ENCODE results near the gene SEC31A.
"Not testable (repeated sequence)": the region's sequence is repeated elsewhere in the genome, so short reads cannot be mapped to it uniquely, and the experiment has no call there.

Gene SEC31A

GRCh38 chr4:82833696-82834313 lies 57.1 kb downstream of the SEC31A start:
- no peak for DNase-seq

GRCh38 chr4:82833060-82833459 lies 57.9 kb downstream of the SEC31A start:
- DNase-seq = not testable (repeated sequence)

GRCh38 chr4:82825425-82825824 lies 65.5 kb downstream of the SEC31A start:
- DNase-seq = no peak

DNA sequence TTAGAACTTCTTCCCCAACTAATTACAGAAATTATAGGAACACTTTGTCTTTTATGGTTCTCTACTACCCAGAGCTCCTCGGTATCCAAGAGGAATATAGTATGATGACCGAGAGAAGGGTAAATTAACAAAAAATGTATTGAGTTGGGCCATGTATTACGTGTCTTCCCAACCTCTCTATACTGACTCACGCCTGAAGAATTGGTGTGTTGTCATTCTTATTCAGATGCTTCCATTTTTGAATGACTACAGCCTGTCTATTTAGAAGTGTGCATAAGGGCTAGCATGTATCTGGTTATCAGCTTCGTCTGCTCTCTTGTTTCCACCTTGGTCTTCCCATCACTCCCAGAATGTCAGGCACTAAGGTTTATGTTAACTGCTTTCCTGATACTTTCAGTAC lies 67.9 kb downstream of the SEC31A start:
- DNase-seq = no peak

DNA sequence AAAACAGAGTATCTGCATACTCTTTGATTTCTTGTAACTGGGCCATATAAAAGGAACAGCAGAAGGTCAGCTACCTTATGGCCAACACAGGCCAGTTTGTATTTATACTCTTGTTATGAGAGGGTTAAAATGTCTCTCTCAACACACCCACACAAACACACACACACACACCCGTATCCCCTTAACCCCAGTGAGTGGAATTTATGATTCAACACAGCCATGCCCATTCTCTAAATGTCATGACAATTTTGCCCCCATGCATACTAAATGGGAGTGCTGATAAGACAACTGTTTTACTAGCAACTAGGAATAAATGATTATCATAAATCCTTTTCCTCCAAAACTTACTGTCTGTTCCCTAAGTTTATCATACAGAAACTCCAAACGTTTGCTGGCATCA lies 70.3 kb downstream of the SEC31A start:
- no peak for DNase-seq

DNA sequence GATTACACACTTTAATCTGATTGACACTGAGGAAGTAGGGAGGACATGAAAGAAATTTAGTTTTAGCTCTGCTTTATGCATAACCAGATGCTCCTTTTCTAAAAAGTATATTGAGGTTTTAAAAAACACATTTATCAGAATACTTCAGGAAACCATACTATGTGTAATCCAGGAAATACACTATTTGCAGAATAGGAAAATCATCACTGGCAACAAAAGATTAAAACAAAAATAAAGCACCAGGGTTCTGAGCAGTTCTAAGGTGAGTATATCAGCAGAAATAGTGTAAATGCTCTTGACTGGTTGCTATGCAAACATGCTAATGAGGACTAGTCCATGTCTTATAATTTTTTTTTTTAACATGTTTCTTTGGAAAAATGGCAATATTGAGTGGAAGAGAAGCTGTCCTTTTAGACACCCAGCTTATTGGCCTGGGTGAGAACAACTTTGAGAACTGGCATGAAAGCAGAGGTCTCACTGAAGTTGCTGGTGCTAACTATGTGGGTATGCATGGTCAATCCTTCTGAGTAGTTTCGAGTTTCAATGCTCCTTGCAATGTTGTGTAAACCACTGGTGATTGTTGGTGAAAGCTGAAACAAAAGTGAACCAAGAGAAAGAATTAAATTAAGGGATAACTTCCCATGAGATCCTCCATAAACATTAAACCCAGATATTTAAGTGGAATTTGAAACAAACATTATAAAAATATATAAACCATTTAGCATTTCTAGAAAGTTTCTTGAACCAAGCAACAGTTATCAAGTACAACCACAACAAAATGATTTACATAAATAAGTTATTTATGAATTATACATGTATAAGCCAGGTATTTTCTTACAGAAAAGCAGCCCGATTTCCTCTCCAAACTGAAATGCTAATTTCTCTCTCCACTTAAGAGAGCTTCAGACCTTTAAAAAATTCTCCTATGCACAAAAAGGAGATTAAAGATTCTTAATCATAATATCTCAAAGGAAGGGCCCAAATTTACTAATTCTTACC lies 72.0 kb downstream of the SEC31A start:
- no peak for DNase-seq

GRCh38 chr4:82816874-82817273 lies 74.1 kb downstream of the SEC31A start:
- DNase-seq = not testable (repeated sequence)

DNA sequence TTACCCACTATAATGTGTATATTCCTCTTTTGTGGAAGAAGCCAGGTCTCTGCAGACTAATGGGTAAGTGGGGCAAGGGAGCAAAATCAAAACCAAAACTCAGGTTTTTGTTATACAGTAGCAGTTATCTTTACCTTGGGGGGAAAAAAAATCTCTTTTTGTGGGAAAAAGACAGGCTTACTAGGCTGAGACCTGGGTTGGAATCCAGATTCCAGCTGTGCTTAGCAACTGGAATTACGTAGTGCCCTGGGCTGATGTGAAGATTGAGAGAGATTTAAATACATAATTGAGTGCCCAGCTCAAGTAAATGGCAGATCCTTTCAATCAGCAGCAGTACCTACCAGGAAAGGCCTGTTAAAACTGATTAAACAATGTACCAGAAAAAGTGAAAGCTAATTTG lies 76.9 kb downstream of the SEC31A start:
- DNase-seq = no peak

DNA sequence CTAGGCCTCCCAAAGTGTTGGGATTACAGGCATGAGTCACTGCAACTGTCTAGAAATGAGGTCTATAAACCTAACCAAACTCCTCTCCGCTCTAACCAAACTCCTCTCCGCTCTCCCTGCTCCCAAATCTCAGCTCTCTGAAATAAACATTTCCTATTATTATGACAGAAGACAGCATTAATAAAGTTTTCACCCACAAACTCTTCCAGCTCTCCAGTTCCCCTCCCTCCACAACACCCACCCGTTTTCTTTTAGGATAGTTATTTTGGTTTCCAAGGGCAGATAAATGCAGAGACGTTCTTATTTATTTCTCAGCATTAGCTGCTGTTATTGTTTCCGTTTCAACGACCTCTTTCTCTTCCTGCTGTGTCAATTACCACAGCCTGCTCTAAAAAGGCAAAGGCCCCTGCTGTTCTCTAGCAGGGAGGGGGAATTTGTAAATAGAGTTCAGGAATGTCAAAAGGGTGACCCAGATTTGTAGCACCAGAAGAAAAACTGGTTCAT lies 79.1 kb downstream of the SEC31A start:
- DNase-seq = no peak

- no peak for DNase-seq
Observed at GRCh38 chr4:82811392-82811791, 79.6 kb downstream of the SEC31A start.

DNA sequence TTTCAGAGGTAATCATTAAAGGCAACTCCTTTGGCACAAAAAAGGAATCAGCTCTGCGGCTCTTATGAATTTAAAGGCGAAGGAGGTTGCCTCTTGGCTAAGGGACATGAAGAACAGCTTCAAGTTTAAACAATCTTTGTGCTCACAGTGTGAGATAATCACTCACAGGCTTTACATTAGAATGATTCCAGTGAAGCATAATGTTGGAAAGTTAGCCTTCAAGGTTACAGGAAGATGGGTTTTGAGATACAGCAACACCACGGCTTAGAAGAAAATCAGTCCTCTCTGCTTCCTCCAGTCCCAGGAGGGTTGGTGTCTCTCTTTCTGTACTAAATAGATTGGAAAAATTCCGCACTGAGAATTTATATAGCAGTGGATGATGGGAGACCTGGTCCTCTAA lies 80.8 kb downstream of the SEC31A start:
- no peak for DNase-seq

DNA sequence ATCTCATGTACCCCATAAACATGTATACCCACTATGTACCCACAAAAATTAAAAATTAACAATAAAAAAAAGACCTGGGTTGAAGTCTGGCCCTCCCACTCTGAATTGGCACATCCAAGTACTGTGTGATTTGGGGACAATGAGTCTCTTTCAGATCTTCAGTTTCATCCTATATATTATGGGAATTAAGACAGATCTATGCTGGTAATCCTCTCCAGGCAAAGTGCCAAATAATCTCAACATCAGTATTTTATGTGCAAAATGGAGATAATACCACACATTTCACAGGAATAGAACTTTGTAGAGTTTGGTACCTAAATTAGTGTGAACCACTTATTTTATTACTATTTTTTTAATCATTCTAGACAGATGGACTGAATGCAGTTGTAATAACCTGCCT lies 81.3 kb downstream of the SEC31A start:
- DNase-seq = no peak

GRCh38 chr4:82803746-82804145 lies 87.2 kb downstream of the SEC31A start:
- DNase-seq = no peak

DNA sequence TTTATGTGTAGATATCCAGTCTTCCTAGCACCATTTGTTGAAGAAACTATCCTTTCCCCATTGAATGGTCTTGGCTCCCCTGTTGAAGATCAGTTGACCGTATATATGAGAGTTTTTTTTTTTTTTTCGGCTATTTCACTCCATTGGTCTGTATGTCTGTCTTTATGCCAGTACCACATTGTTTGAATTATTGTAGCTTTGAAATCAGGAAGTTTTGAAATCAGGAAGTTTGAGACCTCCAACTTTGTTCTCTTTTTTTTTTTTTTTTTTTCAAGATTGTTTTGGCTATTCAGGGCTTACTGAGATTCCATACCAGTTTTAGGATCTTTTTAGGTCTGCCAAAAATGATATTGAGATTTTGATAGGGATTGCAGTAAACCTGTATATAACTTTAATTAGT lies 88.0 kb downstream of the SEC31A start:
- no peak for DNase-seq

GRCh38 chr4:82801910-82802521 lies 88.9 kb downstream of the SEC31A start:
- no peak for DNase-seq

GRCh38 chr4:82799006-82799881 lies 91.7 kb downstream of the SEC31A start:
- no peak for DNase-seq

DNA sequence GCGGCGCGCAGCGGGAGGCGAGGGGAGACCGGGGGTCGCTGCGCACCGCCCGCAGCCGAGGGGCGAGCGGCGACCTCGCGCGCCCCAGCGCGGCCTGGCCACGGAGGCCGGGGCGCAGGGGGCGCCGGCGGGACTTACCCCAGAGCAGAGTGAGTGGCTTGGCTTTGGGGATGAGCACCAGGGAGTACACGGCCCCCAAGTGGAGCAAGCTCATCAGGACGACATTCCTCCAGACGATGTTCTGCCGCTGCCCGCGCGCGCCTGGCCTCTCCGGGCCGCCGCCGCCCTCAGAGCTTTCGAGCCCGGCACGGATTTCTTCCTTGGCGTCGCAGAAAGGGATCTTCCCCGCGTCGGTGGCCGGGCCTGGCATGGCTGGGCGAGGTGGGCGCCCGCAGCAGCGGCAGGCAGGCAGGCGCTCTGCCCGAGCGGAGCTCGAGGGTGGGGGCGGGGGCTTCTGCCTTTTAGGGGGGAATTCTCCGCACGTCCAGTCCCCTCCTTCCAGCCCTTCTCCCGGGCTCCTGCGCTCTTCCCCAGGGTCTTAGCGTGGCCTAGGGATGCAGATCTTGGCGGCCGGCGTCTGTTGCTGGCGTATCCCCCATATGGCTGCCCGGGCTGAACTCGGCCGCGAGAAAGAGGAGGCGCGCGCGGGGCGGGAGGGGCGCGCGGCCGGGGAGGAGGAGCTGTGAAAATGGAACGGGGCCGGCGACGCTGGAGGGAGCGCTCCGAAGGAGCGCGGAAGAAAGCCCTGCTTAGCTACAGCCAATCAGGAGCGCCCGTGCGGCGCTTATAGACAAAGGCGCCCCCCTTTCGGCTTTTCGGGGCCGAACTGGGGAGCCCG lies 92.6 kb downstream of the SEC31A start, which contains the start of gene SCD5:
TSS of gene SCD5 (minus strand) at position 629 of the 838 bp plus-strand sequence. CDS start at position 370, 259 bp downstream.
- DNase-seq = peak; percentile 54

DNA sequence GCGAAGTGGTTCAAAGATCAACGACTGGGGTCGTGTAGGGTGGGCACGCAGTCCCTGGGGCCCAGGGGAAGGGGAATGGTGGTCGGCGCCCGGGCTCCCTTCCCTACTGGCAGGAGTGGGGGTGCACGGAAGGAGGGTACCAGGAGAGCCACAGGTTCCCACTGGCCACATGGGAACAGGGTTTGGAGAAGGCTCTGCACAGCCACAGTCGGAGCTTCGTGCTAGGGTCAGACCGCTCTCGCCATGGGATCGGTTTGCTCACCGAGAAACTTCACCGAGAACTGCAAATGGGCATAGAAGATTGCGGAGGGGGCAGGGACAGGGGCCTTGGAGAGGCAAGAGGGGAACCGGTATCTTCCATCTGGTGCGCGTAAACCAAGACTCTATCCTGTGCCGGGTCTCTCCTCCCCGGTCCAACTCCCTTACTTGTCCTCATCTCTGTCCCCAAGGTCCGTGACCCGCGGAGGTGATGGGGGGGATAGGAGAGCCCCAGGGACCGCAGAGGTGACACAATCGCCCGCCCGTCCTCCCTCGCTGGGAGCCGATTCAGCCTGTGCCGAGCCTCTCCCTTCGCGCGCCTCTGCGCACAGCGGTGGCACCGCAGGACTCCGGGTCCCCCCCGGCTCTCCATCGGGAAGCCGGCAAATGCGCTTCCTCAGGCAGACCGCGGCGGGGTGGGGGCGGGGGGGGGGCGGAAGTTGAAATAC lies 93.4 kb downstream of the SEC31A start:
- no peak for DNase-seq

GRCh38 chr4:82797040-82797404 lies 93.9 kb downstream of the SEC31A start:
- no peak for DNase-seq

GRCh38 chr4:82792912-82793649 lies 97.9 kb downstream of the SEC31A start:
- DNase-seq = no peak

Data from effector CD8-positive, alpha-beta T cell (primary cell).